OCI-LY7 (cell line): ENCODE measurements around the gene CD247.

ENCODE experiments used
- EZH2phosphoT487 ChIP-seq: fragments of 200-600 bp; sonication (generic); IDR thresholded peaks from 2 replicates; pipeline ENCODE4 v1.6.1; 2018; ENCODE audit warnings: low read depth, borderline replicate concordance, mild to moderate bottlenecking, mixed run types, antibody characterized with exemption, low read length, moderate library complexity, mixed read lengths
- TF ChIP-seq, protein P1 (sequence below): fragments of 200-600 bp; sonication (generic); conservative IDR thresholded peaks from 2 replicates; pipeline ENCODE4 v1.5.1; 2014; ENCODE audit warnings: mild to moderate bottlenecking, antibody characterized with exemption, low read length, moderate library complexity, mixed read lengths

GRCh38 chr1:167453123-167453522 is 65.2 kb downstream of the CD247 start:
- TF ChIP-seq, protein P1, sequence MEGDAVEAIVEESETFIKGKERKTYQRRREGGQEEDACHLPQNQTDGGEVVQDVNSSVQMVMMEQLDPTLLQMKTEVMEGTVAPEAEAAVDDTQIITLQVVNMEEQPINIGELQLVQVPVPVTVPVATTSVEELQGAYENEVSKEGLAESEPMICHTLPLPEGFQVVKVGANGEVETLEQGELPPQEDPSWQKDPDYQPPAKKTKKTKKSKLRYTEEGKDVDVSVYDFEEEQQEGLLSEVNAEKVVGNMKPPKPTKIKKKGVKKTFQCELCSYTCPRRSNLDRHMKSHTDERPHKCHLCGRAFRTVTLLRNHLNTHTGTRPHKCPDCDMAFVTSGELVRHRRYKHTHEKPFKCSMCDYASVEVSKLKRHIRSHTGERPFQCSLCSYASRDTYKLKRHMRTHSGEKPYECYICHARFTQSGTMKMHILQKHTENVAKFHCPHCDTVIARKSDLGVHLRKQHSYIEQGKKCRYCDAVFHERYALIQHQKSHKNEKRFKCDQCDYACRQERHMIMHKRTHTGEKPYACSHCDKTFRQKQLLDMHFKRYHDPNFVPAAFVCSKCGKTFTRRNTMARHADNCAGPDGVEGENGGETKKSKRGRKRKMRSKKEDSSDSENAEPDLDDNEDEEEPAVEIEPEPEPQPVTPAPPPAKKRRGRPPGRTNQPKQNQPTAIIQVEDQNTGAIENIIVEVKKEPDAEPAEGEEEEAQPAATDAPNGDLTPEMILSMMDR, result no peak
- no peak for TF ChIP-seq EZH2phosphoT487
